HFFc6 (cell line): Measurements from ENCODE around the gene KCND3. TPM values are rescaled to one million over a fixed set of nuclear protein-coding genes. Genes with fewer than 3 reads are reported as not detected.

Experiments
- DNase-seq: peaks from one replicate; pipeline ENCODE4 v3.0.0-alpha.2; 2018
- H3K27ac Mint-ChIP-seq: 2 replicates; pipeline ENCODE4 v1.8.0; 2020; ENCODE audit warnings: mild to moderate bottlenecking, mixed read lengths
- H3K27me3 Mint-ChIP-seq: 2 replicates; pipeline ENCODE4 v1.8.0; 2021; ENCODE audit warnings: mild to moderate bottlenecking, moderate library complexity, mixed read lengths; ENCODE audit not compliant: insufficient read depth
- H3K36me3 Mint-ChIP-seq: 2 replicates; pipeline ENCODE4 v1.8.0; 2021; ENCODE audit warnings: low read depth, mixed read lengths
- H3K4me1 Mint-ChIP-seq: 2 replicates; pipeline ENCODE4 v1.8.0; 2020; ENCODE audit warnings: low read depth, mixed read lengths
- H3K4me3 Mint-ChIP-seq: 2 replicates; pipeline ENCODE4 v1.8.0; 2020; ENCODE audit warnings: mild to moderate bottlenecking, moderate library complexity, mixed read lengths
- H3K9me3 Mint-ChIP-seq: 2 replicates; pipeline ENCODE4 v1.8.0; 2020; ENCODE audit warnings: mild to moderate bottlenecking, mixed read lengths
- total RNA-seq, 6 experiments: library from RNA; stranded (reverse); fragmentation: NEBNext Ultra II Directional; extraction: Animal tissue kit (Norgen Biotek cat#: 25700); gene quantifications; 2 replicates in 1 of 6; 3 replicates in 5 of 6; pipeline ENCODE4 v1.2.3, GENCODE V29; 2021
- TF ChIP-seq, protein P1 (sequence below): fragments of 200-600 bp; sonication (generic); IDR thresholded peaks from 2 replicates; pipeline ENCODE4 v1.5.0; 2021; ENCODE audit warnings: antibody characterized with exemption, mild to moderate bottlenecking

Gene KCND3
- total RNA-seq, 6 experiments from 2014 or later, result 0.09 to 0.47 (median 0.12) TPM

DNA sequence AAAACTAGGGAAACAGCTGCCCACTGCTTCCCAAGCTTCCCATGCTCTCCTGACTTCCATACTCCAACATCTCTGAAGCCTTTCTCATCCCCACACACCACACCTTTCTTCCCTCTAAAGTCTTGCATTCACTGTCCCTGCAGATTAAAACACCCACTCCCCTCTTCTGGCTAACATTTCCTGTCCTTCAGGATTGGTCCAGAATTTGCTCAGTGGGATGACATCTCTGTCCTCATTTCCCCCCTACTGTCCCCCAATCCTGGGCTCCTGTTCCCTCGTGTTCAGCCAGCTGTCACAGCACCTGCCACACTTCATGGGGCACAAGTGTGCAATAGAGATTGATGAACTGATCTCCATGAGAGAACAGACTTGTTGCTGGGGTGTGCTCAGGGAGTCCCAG lies 82.7 kb downstream of the KCND3 start:
- no peak for DNase-seq
- peaks cover 17% of the 10 kb centered on the region; the same call in 1 of the 2 replicates for H3K27me3 Mint-ChIP-seq
- no peaks in the 10 kb centered on the region for H3K36me3 Mint-ChIP-seq
- H3K9me3 Mint-ChIP-seq, result no peaks in the 10 kb centered on the region
- no peak overlapping the region for H3K4me3 Mint-ChIP-seq
- no peak overlapping the region for H3K27ac Mint-ChIP-seq
- TF ChIP-seq, protein P1, sequence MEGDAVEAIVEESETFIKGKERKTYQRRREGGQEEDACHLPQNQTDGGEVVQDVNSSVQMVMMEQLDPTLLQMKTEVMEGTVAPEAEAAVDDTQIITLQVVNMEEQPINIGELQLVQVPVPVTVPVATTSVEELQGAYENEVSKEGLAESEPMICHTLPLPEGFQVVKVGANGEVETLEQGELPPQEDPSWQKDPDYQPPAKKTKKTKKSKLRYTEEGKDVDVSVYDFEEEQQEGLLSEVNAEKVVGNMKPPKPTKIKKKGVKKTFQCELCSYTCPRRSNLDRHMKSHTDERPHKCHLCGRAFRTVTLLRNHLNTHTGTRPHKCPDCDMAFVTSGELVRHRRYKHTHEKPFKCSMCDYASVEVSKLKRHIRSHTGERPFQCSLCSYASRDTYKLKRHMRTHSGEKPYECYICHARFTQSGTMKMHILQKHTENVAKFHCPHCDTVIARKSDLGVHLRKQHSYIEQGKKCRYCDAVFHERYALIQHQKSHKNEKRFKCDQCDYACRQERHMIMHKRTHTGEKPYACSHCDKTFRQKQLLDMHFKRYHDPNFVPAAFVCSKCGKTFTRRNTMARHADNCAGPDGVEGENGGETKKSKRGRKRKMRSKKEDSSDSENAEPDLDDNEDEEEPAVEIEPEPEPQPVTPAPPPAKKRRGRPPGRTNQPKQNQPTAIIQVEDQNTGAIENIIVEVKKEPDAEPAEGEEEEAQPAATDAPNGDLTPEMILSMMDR, result no peak
- H3K4me1 Mint-ChIP-seq, result peaks cover 5% of the 10 kb centered on the region; the same call in 1 of the 2 replicates

DNA sequence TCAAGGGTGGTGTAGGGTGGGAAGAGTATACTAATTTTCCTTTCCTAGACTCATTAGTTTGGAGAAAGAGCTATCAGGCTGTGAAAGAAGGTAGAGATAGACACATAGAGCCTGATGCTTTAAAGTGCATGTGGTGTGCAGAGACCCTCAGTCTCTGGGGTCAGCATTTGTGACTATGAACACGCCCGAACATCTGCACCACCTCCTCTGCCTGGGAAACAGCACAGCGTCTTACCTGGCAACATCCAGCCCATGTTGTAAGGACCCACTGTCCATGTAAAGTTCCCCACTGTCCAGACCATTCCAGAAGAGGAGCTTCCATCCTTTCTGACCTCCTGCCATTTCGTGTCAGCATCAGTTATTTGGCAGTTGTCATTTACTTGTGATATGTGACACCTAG lies 83.4 kb downstream of the KCND3 start:
- Mint-ChIP-seq H3K36me3 (no peaks in the 10 kb centered on the region), H3K4me1 (peaks cover 5% of the 10 kb centered on the region; the same call in 1 of the 2 replicates), H3K27me3 (peaks cover 17% of the 10 kb centered on the region; the same call in 1 of the 2 replicates), H3K27ac (no peak overlapping the region), H3K9me3 (no peaks in the 10 kb centered on the region), H3K4me3 (no peak overlapping the region)
- DNase-seq, result no peak
- TF ChIP-seq, protein P1, result no peak

DNA sequence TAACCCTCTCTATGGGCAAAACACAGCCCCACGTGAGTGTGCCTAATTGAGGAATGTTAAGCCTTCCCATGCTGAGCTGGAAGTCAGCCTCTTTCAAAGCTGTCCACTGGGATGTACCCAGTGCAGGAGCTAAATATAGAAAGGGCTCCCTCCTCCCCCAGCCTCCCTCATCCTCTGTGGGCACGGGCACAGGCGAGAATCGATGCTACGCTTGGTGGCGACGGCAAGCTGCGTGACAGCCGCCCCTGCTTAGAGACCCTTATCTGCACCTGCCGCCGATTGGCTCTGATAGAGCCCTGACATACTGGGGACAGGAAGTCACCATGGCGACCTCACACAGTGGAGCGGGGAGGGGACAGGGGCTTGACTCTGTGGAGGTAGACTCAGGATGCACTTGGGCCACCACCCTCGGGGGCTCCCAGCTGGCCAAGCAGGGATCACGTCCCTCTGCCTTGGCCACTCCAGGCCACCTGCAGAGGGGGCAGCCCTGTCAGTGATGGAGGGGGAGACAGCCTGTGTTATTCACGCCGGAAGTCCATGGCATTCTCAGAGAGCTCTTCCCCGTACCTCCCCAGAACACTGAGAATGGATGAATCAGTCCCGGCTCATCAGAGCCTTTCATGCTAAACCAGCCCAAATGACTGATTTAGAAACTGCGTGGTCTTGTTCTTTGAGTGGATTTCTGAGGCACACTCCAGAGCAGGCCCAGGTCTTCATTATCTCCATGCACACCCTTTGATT lies 84.8 kb downstream of the KCND3 start:
- Mint-ChIP-seq H3K4me1 (peaks cover 5% of the 10 kb centered on the region; the same call in 1 of the 2 replicates), H3K27ac (no peak overlapping the region), H3K27me3 (peaks cover 9% of the 10 kb centered on the region; the same call in 1 of the 2 replicates), H3K36me3 (no peaks in the 10 kb centered on the region), H3K9me3 (no peaks in the 10 kb centered on the region), H3K4me3 (no peak overlapping the region)
- TF ChIP-seq, protein P1, result no peak
- DNase-seq, result no peak

DNA sequence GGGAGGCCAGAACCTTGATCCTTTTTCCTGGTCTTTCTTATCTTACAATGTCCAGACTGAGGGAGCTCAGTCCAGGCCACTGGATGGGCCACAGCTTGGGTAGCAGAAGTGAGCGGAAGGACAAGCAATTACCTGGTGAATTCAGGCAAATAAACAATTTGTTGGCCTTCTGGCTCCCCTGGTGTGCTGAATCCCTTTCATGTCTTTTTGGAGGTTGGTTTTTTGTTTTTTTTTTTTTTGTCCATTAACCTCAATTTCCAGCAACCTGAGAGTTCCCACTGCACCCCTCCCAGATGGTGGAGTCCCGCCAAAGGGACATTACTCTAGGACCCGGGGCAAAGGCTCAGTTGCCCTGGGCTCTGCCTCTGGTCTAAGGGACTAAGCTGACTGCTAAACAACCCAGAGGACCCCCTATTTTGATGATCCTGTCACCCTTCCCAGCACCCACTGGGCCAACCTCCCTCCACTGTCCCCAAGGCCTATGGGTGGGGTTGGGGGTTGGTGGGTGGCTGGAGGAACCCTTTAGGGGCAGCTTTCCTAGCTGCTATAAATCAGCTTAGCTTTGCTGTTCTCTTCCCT lies 85.5 kb downstream of the KCND3 start:
- no peak overlapping the region for H3K27ac Mint-ChIP-seq
- H3K9me3 Mint-ChIP-seq, result no peaks in the 10 kb centered on the region
- no peak overlapping the region for H3K4me3 Mint-ChIP-seq
- peaks cover 5% of the 10 kb centered on the region; the same call in 1 of the 2 replicates for H3K4me1 Mint-ChIP-seq
- no peak for DNase-seq
- peaks cover 9% of the 10 kb centered on the region; the same call in 1 of the 2 replicates for H3K27me3 Mint-ChIP-seq
- TF ChIP-seq, protein P1, result no peak
- no peaks in the 10 kb centered on the region for H3K36me3 Mint-ChIP-seq

DNA sequence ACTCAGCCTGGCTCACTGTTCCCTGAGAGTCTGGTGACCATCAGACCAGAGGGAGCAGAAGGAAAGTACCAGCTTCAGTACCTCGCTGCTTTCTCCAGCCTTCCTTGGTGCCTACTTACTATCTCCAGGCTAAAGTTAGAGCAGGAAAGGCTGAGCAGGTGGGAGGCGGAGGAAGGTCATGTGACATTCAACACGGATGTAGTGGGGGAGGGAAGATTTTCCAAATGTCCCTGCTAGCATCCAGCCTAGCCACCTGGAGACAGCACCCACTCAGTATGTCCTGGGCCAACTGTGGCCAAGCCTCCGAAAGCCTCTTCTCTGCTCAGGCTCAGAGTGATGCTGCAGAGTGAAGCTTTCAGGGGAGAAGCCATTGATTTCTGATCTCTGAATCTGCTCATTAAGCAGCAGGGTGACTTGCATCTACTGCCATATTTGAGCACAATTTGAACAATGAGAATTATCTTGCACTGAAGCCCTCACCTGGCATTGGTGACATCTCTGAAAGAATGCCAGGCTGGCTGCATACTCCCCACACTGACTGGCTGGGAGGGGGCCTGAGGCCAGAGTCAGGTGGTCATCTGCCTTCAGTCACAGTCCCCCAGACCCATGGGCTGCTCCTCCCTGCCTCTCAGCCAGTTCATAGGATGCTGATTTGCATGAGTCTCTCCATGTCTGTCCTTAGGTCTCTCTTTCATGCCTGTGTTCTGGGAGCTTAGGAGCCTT lies 86.2 kb downstream of the KCND3 start:
- no peak for DNase-seq
- TF ChIP-seq, protein P1, result no peak
- no peak overlapping the region for H3K27ac Mint-ChIP-seq
- no peaks in the 10 kb centered on the region for H3K9me3 Mint-ChIP-seq
- peaks cover 5% of the 10 kb centered on the region; the same call in 1 of the 2 replicates for H3K4me1 Mint-ChIP-seq
- no peaks in the 10 kb centered on the region for H3K36me3 Mint-ChIP-seq
- peaks cover 10% of the 10 kb centered on the region for H3K27me3 Mint-ChIP-seq
- H3K4me3 Mint-ChIP-seq, result no peak overlapping the region
